A549 treated with RU486 at 1 μM for 4 hours (cell line): ENCODE data around the gene NOLC1. TPM values are rescaled to one million over a fixed set of nuclear protein-coding genes. Genes with fewer than 3 reads are reported as not detected.

Experiments used
- total RNA-seq: library from RNA; stranded (reverse); fragments of 200-300 nt; extraction: Qiagen RNA extraction; gene quantifications from 5 replicates; pipeline ENCODE4 v1.2.3, GENCODE V29; 2022; ENCODE audit warnings: low read depth

NOLC1 gene
- 174 to 199 TPM (median 189 TPM) in 5 replicates for total RNA-seq

GRCh38 chr10:102151774-102152544 is at the start of gene NOLC1:
NOLC1 (plus strand) TSS chr10:102152389; CDS start chr10:102152411, 22 bp downstream.

GRCh38 chr10:102120142-102120990 is 31.8 kb upstream of the NOLC1 start, which contains the start of gene LDB1:
LDB1 (minus strand) TSS chr10:102120368; CDS start chr10:102120110, 258 bp downstream.

GRCh38 chr10:102132563-102133372 is 19.4 kb upstream of the NOLC1 start, which contains the start of gene PPRC1:
PPRC1 (plus strand) TSS chr10:102133040; CDS start chr10:102133069, 29 bp downstream.

Other genes with a start within 250 kb of the NOLC1 start
- gene ARMH3, start 96.2 kb upstream of the NOLC1 start, total RNA-seq: 10.3 to 13.2 TPM (median 12.2 TPM) in 5 replicates
- gene HPS6, start 87.0 kb upstream of the NOLC1 start, total RNA-seq: 25.0 to 40.1 TPM (median 33.9 TPM) in 5 replicates
- gene LDB1, start 32.0 kb upstream of the NOLC1 start, total RNA-seq: 29.7 to 40.1 TPM (median 37.0 TPM) in 5 replicates
- gene PPRC1, start 19.3 kb upstream of the NOLC1 start, total RNA-seq: 47.0 to 70.3 TPM (median 58.0 TPM) in 5 replicates
- gene ELOVL3, start 73.9 kb downstream of the NOLC1 start, total RNA-seq: 0.10 to 0.27 TPM (median 0.25 TPM) in 5 replicates
- gene PITX3, start 89.1 kb downstream of the NOLC1 start, total RNA-seq: 0.27 to 0.38 TPM (median 0.29 TPM) in 4 of 5 replicates, not detected in the other
- gene GBF1, start 93.1 kb downstream of the NOLC1 start, total RNA-seq: 19.6 to 24.9 TPM (median 24.4 TPM) in 5 replicates
- 59.6 to 105 TPM (median 82.4 TPM) in 5 replicates for gene NFKB2, start 243.3 kb downstream of the NOLC1 start, total RNA-seq